ENCODE data around the gene RAD51B.

Gene RAD51B

GRCh38 chr14:67900231-67900630 is 80.7 kb downstream of the RAD51B start:
- no peak for DNase-seq (ENCODE audit: low spot score)
- TF ChIP-seq, protein P1, sequence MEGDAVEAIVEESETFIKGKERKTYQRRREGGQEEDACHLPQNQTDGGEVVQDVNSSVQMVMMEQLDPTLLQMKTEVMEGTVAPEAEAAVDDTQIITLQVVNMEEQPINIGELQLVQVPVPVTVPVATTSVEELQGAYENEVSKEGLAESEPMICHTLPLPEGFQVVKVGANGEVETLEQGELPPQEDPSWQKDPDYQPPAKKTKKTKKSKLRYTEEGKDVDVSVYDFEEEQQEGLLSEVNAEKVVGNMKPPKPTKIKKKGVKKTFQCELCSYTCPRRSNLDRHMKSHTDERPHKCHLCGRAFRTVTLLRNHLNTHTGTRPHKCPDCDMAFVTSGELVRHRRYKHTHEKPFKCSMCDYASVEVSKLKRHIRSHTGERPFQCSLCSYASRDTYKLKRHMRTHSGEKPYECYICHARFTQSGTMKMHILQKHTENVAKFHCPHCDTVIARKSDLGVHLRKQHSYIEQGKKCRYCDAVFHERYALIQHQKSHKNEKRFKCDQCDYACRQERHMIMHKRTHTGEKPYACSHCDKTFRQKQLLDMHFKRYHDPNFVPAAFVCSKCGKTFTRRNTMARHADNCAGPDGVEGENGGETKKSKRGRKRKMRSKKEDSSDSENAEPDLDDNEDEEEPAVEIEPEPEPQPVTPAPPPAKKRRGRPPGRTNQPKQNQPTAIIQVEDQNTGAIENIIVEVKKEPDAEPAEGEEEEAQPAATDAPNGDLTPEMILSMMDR (IDR thresholded peaks at IDR 0.05; ENCODE audit: extremely low read depth, missing control alignments): no peak

- TF ChIP-seq, protein P1 (IDR thresholded peaks at IDR 0.05; ENCODE audit: extremely low read depth, missing control alignments): no peak
- DNase-seq (ENCODE audit: low spot score): no peak
Observed at GRCh38 chr14:67908052-67908754, 88.6 kb downstream of the RAD51B start.

GRCh38 chr14:67911562-67911961 is 92.0 kb downstream of the RAD51B start:
- TF ChIP-seq, protein P1 (IDR thresholded peaks at IDR 0.05; ENCODE audit: extremely low read depth, missing control alignments): no peak
- DNase-seq (ENCODE audit: low spot score): no peak

- TF ChIP-seq, protein P1 (IDR thresholded peaks at IDR 0.05; ENCODE audit: extremely low read depth, missing control alignments): no peak
- DNase-seq (ENCODE audit: low spot score): no peak
Observed at GRCh38 chr14:67916430-67916829, 96.9 kb downstream of the RAD51B start.

GRCh38 chr14:67917006-67917405 is 97.4 kb downstream of the RAD51B start:
- TF ChIP-seq, protein P1 (IDR thresholded peaks at IDR 0.05; ENCODE audit: extremely low read depth, missing control alignments): no peak
- no peak for DNase-seq (ENCODE audit: low spot score)

GRCh38 chr14:67918838-67919237 is 99.3 kb downstream of the RAD51B start:
- TF ChIP-seq, protein P1 (IDR thresholded peaks at IDR 0.05; ENCODE audit: extremely low read depth, missing control alignments): no peak

GRCh38 chr14:67919259-67920032 is 99.9 kb downstream of the RAD51B start:
- TF ChIP-seq, protein P1 (IDR thresholded peaks at IDR 0.05; ENCODE audit: extremely low read depth, missing control alignments): no peak
- DNase-seq (ENCODE audit: low spot score): no peak

More at GRCh38 chr14:67918838-67919237, 99.3 kb downstream of the RAD51B start:
- no peak for DNase-seq (ENCODE audit: low spot score)

Data from GM20000 (cell line).